Measurements from ENCODE around the gene AP2B1.

Gene AP2B1

DNA sequence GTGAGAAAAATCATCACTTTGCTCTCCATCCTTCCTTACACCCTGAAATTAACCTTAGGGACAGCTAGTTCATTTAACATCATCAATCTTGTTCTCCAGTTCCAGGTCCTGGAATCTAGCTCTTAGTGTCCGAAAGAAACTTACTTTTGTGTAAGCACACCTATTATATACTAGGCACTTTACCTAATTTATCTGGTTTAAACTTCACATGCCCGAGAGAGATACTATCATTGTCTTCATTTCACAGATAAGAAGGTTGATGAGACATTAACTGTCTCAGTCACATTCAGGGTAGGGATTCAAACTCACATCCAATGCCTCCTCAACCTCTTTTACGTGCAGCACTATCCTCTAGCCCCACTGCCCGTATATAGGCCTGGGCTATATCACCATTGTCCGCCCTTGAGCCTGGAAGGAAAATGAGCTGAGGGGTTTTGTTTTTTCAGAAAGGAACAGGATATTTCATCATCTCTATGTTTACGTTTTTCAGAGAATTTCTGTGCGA is 501 bp upstream of the AP2B1 start:
- no peak for DNase-seq (ENCODE audit: low read depth)
- TF ChIP-seq, protein P1, sequence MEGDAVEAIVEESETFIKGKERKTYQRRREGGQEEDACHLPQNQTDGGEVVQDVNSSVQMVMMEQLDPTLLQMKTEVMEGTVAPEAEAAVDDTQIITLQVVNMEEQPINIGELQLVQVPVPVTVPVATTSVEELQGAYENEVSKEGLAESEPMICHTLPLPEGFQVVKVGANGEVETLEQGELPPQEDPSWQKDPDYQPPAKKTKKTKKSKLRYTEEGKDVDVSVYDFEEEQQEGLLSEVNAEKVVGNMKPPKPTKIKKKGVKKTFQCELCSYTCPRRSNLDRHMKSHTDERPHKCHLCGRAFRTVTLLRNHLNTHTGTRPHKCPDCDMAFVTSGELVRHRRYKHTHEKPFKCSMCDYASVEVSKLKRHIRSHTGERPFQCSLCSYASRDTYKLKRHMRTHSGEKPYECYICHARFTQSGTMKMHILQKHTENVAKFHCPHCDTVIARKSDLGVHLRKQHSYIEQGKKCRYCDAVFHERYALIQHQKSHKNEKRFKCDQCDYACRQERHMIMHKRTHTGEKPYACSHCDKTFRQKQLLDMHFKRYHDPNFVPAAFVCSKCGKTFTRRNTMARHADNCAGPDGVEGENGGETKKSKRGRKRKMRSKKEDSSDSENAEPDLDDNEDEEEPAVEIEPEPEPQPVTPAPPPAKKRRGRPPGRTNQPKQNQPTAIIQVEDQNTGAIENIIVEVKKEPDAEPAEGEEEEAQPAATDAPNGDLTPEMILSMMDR (IDR thresholded peaks at IDR 0.05; ENCODE audit: low read length, missing control alignments): no peak
- peak overlapping the region; percentile 100 for H3K4me3 ChIP-seq (replicated peaks; ENCODE audit: low read depth, low read length)

DNA sequence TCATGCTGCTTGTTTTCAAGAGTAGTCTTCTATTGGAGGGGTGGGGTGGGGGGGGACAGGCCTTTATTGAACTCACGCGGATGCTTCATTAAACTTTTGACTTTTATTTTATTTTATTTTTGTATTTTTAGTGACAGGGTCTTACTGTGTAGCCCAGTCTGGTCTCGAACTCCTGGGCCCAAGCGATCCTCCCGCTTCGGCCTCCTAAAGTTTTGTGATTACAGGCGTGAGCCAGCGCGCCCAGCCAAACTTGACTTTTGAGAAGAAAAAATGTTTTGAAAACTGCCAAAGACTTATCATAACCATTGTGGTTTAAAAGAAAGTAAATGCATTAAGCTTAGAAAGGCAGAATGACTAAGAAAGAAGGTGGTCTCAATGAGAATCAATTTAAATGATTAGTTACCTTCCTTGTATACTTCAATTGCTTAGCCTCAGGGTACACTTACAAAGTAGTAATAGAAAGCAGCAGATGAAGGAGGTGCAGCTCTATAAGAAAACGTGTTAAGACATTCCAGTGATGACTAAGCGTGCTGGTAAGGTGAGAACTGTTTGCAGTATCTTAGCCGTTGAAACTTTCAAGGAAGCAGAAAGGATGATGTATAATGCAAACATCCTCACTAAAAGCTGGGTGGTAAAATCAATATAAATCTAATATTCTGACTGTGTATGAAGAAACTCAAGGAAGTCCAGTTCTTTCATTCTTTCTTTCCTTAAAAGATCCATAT is 1.2 kb downstream of the AP2B1 start:
- TF ChIP-seq, protein P1 (IDR thresholded peaks at IDR 0.05; ENCODE audit: low read length, missing control alignments): no peak
- DNase-seq (ENCODE audit: low read depth): peak; percentile 45
- H3K4me3 ChIP-seq (replicated peaks; ENCODE audit: low read depth, low read length): peak overlapping the region; percentile 100

DNA sequence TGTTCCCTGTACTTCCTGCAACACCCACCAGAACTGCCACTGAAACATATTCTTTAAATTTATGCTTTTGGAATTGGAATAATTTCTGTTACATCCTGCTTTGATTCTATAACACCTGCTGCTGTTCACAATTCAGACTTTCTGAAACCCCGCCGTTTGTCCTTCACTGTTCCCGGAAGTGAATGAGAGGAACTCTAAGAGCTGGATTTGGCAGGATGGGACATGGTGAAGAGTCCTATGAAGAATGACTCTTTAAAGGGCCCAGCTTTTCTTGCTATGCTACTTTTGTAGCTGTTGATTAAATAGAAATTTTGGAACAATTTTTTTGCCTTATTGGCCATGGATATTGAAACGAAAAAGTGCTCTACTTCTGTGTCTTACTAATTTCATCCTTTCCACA is 8.9 kb downstream of the AP2B1 start:
- TF ChIP-seq, protein P1 (IDR thresholded peaks at IDR 0.05; ENCODE audit: low read length, missing control alignments): no peak
- H3K4me3 ChIP-seq (replicated peaks; ENCODE audit: low read depth, low read length): no peak overlapping the region
- DNase-seq (ENCODE audit: low read depth): no peak

DNA sequence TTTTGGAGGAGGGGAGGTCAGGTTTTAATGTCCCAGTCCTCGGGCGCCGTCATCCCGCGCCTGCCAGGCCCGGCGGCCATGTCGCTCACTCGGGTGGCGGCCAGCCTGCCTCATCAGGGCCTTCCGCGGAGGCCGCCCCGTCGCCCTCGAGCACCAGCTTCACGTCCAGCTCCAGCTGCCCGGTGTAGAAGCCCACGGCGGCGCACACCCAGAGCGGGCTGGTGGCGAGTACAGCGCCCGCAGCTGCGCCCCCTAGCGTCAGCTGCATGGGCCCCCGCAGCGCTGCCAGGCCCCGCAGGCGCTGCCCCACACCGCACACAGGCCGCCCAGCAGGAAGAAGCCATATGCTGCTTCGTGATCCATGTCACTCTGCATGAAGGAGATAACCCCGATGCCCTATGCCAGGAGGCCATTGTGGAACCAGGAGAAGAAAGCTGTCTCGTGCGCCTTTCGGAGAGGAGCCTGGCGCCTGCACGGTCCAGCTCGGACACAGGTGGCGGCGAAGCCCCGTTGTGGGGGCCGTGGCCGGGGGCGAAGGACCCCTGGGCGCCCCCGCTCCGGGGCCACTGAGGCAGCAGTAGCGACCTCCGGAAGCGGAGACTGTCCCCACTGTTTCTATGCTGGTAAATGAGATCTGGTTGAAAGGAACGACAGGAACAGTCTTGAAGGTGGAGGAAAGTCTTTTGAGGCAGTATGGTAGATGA is 9.6 kb downstream of the AP2B1 start:
- no peak overlapping the region for H3K4me3 ChIP-seq (replicated peaks; ENCODE audit: low read depth, low read length)
- TF ChIP-seq, protein P1 (IDR thresholded peaks at IDR 0.05; ENCODE audit: low read length, missing control alignments): no peak
- no peak for DNase-seq (ENCODE audit: low read depth)

DNA sequence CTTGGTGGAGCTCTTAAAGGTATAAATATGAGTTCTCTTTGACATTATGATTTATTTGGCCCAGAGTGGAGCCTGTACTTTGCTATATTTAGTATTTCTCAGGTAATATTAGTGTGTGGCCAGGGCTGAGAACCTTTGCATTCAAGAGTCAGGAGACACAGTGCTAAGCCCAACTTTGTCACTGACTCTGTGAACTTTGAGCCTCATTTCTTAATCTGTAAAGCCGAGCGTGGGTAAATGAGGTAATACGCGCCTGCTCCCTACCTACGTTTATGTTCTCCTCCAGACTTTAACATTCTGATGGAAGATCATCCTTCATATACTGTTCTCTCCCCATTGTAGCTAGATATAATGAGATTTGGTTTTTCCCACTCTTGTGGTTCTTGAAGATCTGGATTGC is 10.5 kb downstream of the AP2B1 start:
- DNase-seq (ENCODE audit: low read depth): no peak
- H3K4me3 ChIP-seq (replicated peaks; ENCODE audit: low read depth, low read length): no peak overlapping the region
- TF ChIP-seq, protein P1 (IDR thresholded peaks at IDR 0.05; ENCODE audit: low read length, missing control alignments): no peak

DNA sequence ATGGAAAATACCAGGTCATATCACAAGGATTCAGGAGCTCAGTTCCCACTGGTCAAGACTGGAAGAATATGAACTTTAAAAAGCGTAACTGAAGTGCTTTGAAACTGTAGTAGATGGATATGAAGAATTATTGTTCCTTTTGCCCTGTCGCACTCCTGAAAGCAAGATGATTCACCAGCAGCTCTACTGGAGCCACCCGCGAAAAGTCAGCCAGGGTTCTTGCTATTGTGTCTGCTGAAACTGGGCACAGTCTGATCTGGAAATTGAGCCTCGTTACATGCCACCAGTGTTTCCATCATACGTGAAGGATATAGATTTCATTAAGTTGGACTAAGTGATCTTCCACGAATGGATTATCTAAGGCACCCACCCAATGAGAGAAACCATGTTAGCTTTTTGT is 16.6 kb downstream of the AP2B1 start:
- DNase-seq (ENCODE audit: low read depth): no peak
- no peak overlapping the region for H3K4me3 ChIP-seq (replicated peaks; ENCODE audit: low read depth, low read length)
- TF ChIP-seq, protein P1 (IDR thresholded peaks at IDR 0.05; ENCODE audit: low read length, missing control alignments): no peak
